Natural killer cell (primary cell): Measurements from ENCODE around the gene ZNF488. TPM values are rescaled to one million over a fixed set of nuclear protein-coding genes. Genes with fewer than 3 reads are reported as not detected.

Experiments
- ATAC-seq, 3 donors: fragments of 150-1000 bp in 2 of 3; fragments of 200-7000 bp in 1 of 3; cut with Tn5 transposase; 1 replicate in 1 of 3; 2 replicates in 2 of 3; pipeline ENCODE4 v1.10.0; 2021; ENCODE audit warnings: mild to moderate bottlenecking in 2 of 3, moderate library complexity in 2 of 3
- DNase-seq, 2 donors: peaks; one replicate each; pipeline versions ENCODE4 v3.0.0 to v3.0.0-alpha.2; 2013 to 2021; ENCODE audit warnings: mixed read lengths in 1 of 2
- H3K27ac ChIP-seq: one replicate; pipeline ENCODE4 v1.5.1; 2013; ENCODE audit warnings: mild to moderate bottlenecking, low read length
- H3K27me3 ChIP-seq: one replicate; pipeline ENCODE4 v1.6.1; 2013; ENCODE audit warnings: low read length; ENCODE audit not compliant: control insufficient read depth, insufficient read depth
- H3K36me3 ChIP-seq: one replicate; pipeline ENCODE4 v1.6.1; 2013; ENCODE audit warnings: low read length; ENCODE audit not compliant: control insufficient read depth, insufficient read depth
- H3K4me1 ChIP-seq: one replicate; pipeline ENCODE4 v1.6.1; 2013; ENCODE audit warnings: low read length; ENCODE audit not compliant: control insufficient read depth, insufficient read depth
- H3K4me3 ChIP-seq: one replicate; pipeline ENCODE4 v1.5.1; 2013; ENCODE audit warnings: low read length
- H3K9me3 ChIP-seq: one replicate; pipeline ENCODE4 v1.6.1; 2013; ENCODE audit warnings: low read length; ENCODE audit not compliant: control insufficient read depth, insufficient read depth
- H3K27ac Mint-ChIP-seq, 2 donors: one replicate each; pipeline ENCODE4 v1.8.0; 2022; ENCODE audit warnings: mild to moderate bottlenecking in 2 of 2, mixed read lengths in 2 of 2, moderate library complexity in 1 of 2
- H3K27me3 Mint-ChIP-seq, 2 donors: one replicate each; pipeline ENCODE4 v1.8.0; 2022; ENCODE audit warnings: low read depth in 2 of 2, mixed read lengths in 2 of 2
- H3K36me3 Mint-ChIP-seq: one replicate; pipeline ENCODE4 v1.8.0; 2022; ENCODE audit warnings: mixed read lengths
- H3K4me1 Mint-ChIP-seq, 2 donors: one replicate each; pipeline ENCODE4 v1.8.0; 2022; ENCODE audit warnings: mixed read lengths in 2 of 2
- H3K4me3 Mint-ChIP-seq: one replicate; pipeline ENCODE4 v1.8.0; 2022; ENCODE audit warnings: mild to moderate bottlenecking, moderate library complexity, mixed read lengths
- H3K9me3 Mint-ChIP-seq, 2 donors: one replicate each; pipeline ENCODE4 v1.8.0; 2022; ENCODE audit warnings: mixed read lengths in 2 of 2
- CTCF ChIP-seq: fragments of 200-600 bp; IDR thresholded peaks from one replicate; pipeline ENCODE4 v1.8.0; 2022; ENCODE audit warnings: antibody characterized with exemption
- WGBS: methylation state at CpG from one replicate; pipeline ENCODE4 v1.1.7; 2013; ENCODE audit warnings: missing lambda C conversion rate; ENCODE audit not compliant: insufficient coverage; 5-methylcytosine and 5-hydroxymethylcytosine counted together
- intact Hi-C: fragments of 100-400 bp; cut with micrococcal nuclease; formaldehyde crosslinking; loops from one replicate; pipeline ENCODE4 v1.14.2; 2022
- total RNA-seq, 4 donors: library from RNA; stranded (reverse); fragments of 120-200 nt in 1 of 4; gene quantifications; one replicate each; pipeline versions ENCODE4 v1.2.3 to v1.2.4, GENCODE V29; 2013 to 2022

ZNF488 gene
- total RNA-seq, 3 donors from 2014 or later (not counting 1 experiment from before 2014, with no cell fraction given) = not detected

- Histone ChIP-seq H3K36me3 (no peaks in the 10 kb centered on the region), H3K4me1 (no peaks in the 10 kb centered on the region), H3K9me3 (no peaks in the 10 kb centered on the region), H3K4me3 (no peak overlapping the region), H3K27ac (no peak overlapping the region), H3K27me3 (no peaks in the 10 kb centered on the region)
- no peak for ATAC-seq
- no peaks in the 10 kb centered on the region for H3K4me1 Mint-ChIP-seq
- no peaks in the 10 kb centered on the region for H3K36me3 Mint-ChIP-seq
- no peak for TF ChIP-seq CTCF
- H3K9me3 Mint-ChIP-seq = no peaks in the 10 kb centered on the region
- no peak for DNase-seq
- 89% methylated on average over 3 of the region's 4 CpGs for WGBS
- intact Hi-C loops = no loop called here
- H3K27me3 Mint-ChIP-seq = no peaks in the 10 kb centered on the region
- H3K4me3 Mint-ChIP-seq = no peak overlapping the region
- H3K27ac Mint-ChIP-seq = no peak overlapping the region
Observed at GRCh38 chr10:47410271-47410670, 26.2 kb upstream of the ZNF488 start.

GRCh38 chr10:47409866-47410256, 25.8 kb upstream of the ZNF488 start:
- Mint-ChIP-seq H3K36me3 (no peaks in the 10 kb centered on the region), H3K27me3 (no peaks in the 10 kb centered on the region), H3K4me3 (no peak overlapping the region), H3K4me1 (no peaks in the 10 kb centered on the region), H3K9me3 (no peaks in the 10 kb centered on the region), H3K27ac (no peak overlapping the region)
- Histone ChIP-seq H3K4me1 (no peaks in the 10 kb centered on the region), H3K4me3 (no peak overlapping the region), H3K36me3 (no peaks in the 10 kb centered on the region), H3K27ac (no peak overlapping the region), H3K27me3 (no peaks in the 10 kb centered on the region), H3K9me3 (no peaks in the 10 kb centered on the region)
- no peak for TF ChIP-seq CTCF
- no peak for DNase-seq
- WGBS = 65% methylated on average over 3 of the region's 3 CpGs
- no peak for ATAC-seq
- intact Hi-C loops = no loop called here

- Mint-ChIP-seq H3K9me3 (no peaks in the 10 kb centered on the region), H3K27me3 (no peaks in the 10 kb centered on the region), H3K36me3 (no peaks in the 10 kb centered on the region), H3K27ac (no peak overlapping the region), H3K4me3 (no peak overlapping the region), H3K4me1 (no peaks in the 10 kb centered on the region)
- no peaks in the 10 kb centered on the region for H3K4me1 ChIP-seq
- intact Hi-C loops = no loop called here
- ATAC-seq (no peak), DNase-seq (no peak)
- H3K27me3 ChIP-seq = no peaks in the 10 kb centered on the region
- no peak overlapping the region for H3K4me3 ChIP-seq
- TF ChIP-seq CTCF = no peak
- H3K36me3 ChIP-seq = no peaks in the 10 kb centered on the region
- H3K27ac ChIP-seq = no peak overlapping the region
- H3K9me3 ChIP-seq = no peaks in the 10 kb centered on the region
- 77% methylated on average over 15 of the region's 15 CpGs for WGBS
Observed at GRCh38 chr10:47409171-47409865, 25.2 kb upstream of the ZNF488 start.

GRCh38 chr10:47408606-47409005, 24.5 kb upstream of the ZNF488 start:
- TF ChIP-seq CTCF = no peak
- 81% methylated on average over 4 of the region's 6 CpGs for WGBS

More at GRCh38 chr10:47408606-47409005, 24.5 kb upstream of the ZNF488 start:
- Mint-ChIP-seq H3K4me3 (no peak overlapping the region), H3K36me3 (no peaks in the 10 kb centered on the region), H3K9me3 (no peaks in the 10 kb centered on the region), H3K27me3 (peaks cover 0 to 3% of the 10 kb centered on the region in 2 donors), H3K27ac (no peak overlapping the region), H3K4me1 (no peaks in the 10 kb centered on the region)
- DNase-seq (no peak), ATAC-seq (no peak)
- H3K4me3 ChIP-seq = no peak overlapping the region
- H3K9me3 ChIP-seq = no peaks in the 10 kb centered on the region
- H3K27ac ChIP-seq = no peak overlapping the region
- no peaks in the 10 kb centered on the region for H3K4me1 ChIP-seq
- intact Hi-C loops = no loop called here
- no peaks in the 10 kb centered on the region for H3K27me3 ChIP-seq
- H3K36me3 ChIP-seq = no peaks in the 10 kb centered on the region
